Measurements from ENCODE around the gene FADS2. TPM values are rescaled to one million over a fixed set of nuclear protein-coding genes. Genes with fewer than 3 reads are reported as not detected.

The FADS2 gene
- total RNA-seq, 2 donors from 2014 or later: 60.3 to 123 TPM

GRCh38 chr11:61814958-61815789, 12.9 kb upstream of the FADS2 start:
- intact Hi-C loops (cut with DNase I): loop anchor here in 1 of 2 donors (5.0 kb wide), 1 partner anchor 292 kb away; no protein-coding TSS in a partner anchor
- DNase-seq (ENCODE audit: low spot score): peak; percentile 99

GRCh38 chr11:61815790-61816735, 12.0 kb upstream of the FADS2 start:
- peak; percentile 92 for DNase-seq (ENCODE audit: low spot score)

GRCh38 chr11:61816736-61817455, 11.2 kb upstream of the FADS2 start, which contains the start of gene FADS1:
TSS of gene FADS1 (minus strand) at chr11:61817003. CDS start at chr11:61816929, 74 bp downstream.
- DNase-seq (ENCODE audit: low spot score): peak; percentile 97
- intact Hi-C loops (cut with DNase I): no loop called here

More at GRCh38 chr11:61815790-61816735, 12.0 kb upstream of the FADS2 start:
- intact Hi-C loops (cut with DNase I): no loop called here

GRCh38 chr11:61817471-61818202, 10.5 kb upstream of the FADS2 start:
- intact Hi-C loops (cut with DNase I): no loop called here
- DNase-seq (ENCODE audit: low spot score): no peak

GRCh38 chr11:61820174-61820573, 7.9 kb upstream of the FADS2 start:
- DNase-seq (ENCODE audit: low spot score): no peak
- intact Hi-C loops (cut with DNase I): no loop called here

GRCh38 chr11:61826930-61827570, 1.1 kb upstream of the FADS2 start:
- peak; percentile 86 for DNase-seq (ENCODE audit: low spot score)
- intact Hi-C loops (cut with DNase I): no loop called here

GRCh38 chr11:61828379-61828628, 204 bp downstream of the FADS2 start:
- intact Hi-C loops (cut with DNase I): no loop called here

GRCh38 chr11:61828629-61829407, 718 bp downstream of the FADS2 start:
- DNase-seq (ENCODE audit: low spot score): peak; percentile 88
- intact Hi-C loops (cut with DNase I): no loop called here

More at GRCh38 chr11:61828379-61828628, 204 bp downstream of the FADS2 start:
- no peak for DNase-seq (ENCODE audit: low spot score)

- DNase-seq (ENCODE audit: low spot score): no peak
- intact Hi-C loops (cut with DNase I): no loop called here
These were observed 1.7 kb downstream of the FADS2 start for GRCh38 chr11:61829806-61830205.

GRCh38 chr11:61830237-61831105, 2.4 kb downstream of the FADS2 start:
- intact Hi-C loops (cut with DNase I): no loop called here
- no peak for DNase-seq (ENCODE audit: low spot score)

GRCh38 chr11:61832207-61832606, 4.1 kb downstream of the FADS2 start:
- intact Hi-C loops (cut with DNase I): no loop called here
- peak; percentile 20 for DNase-seq (ENCODE audit: low spot score)

GRCh38 chr11:61832754-61833153, 4.7 kb downstream of the FADS2 start:
- intact Hi-C loops (cut with DNase I): no loop called here
- DNase-seq (ENCODE audit: low spot score): peak; percentile 64

- intact Hi-C loops (cut with DNase I): no loop called here
- peak; percentile 45 for DNase-seq (ENCODE audit: low spot score)
These were observed 5.4 kb downstream of the FADS2 start for GRCh38 chr11:61833471-61833870.

- intact Hi-C loops (cut with DNase I): no loop called here
- DNase-seq (ENCODE audit: low spot score): peak; percentile 71
These were observed 5.8 kb downstream of the FADS2 start for GRCh38 chr11:61833926-61834277.

- DNase-seq (ENCODE audit: low spot score): peak; percentile 93
- intact Hi-C loops (cut with DNase I): no loop called here
These were observed 6.4 kb downstream of the FADS2 start for GRCh38 chr11:61834278-61835048.

- intact Hi-C loops (cut with DNase I): no loop called here
These were observed 8.1 kb downstream of the FADS2 start for GRCh38 chr11:61836193-61836592.

More at GRCh38 chr11:61836193-61836592, 8.1 kb downstream of the FADS2 start:
- DNase-seq (ENCODE audit: low spot score): peak; percentile 70
